Suprapubic skin (tissue), 4 donors: Measurements from ENCODE around the gene PPP1R3C. TPM values are rescaled to one million over a fixed set of nuclear protein-coding genes. Genes with fewer than 3 reads are reported as not detected.

Experiments
- DNase-seq, 2 donors: peaks; one replicate each; pipeline ENCODE4 v3.0.0-alpha.2; 2019; ENCODE audit warnings: low spot score in 2 of 2
- H3K27ac ChIP-seq: fragments of 200-600 bp; sonication (generic); one replicate; pipeline ENCODE4 v1.5.1; 2019
- H3K27me3 ChIP-seq: fragments of 200-600 bp; sonication (generic); one replicate; pipeline ENCODE4 v1.5.1; 2019
- H3K36me3 ChIP-seq: fragments of 200-600 bp; sonication (generic); one replicate; pipeline ENCODE4 v1.5.1; 2019
- H3K4me1 ChIP-seq: fragments of 200-600 bp; sonication (generic); one replicate; pipeline ENCODE4 v1.5.1; 2019
- H3K4me3 ChIP-seq: fragments of 200-600 bp; sonication (generic); one replicate; pipeline ENCODE4 v1.5.1; 2019; ENCODE audit warnings: mild to moderate bottlenecking
- H3K9me3 ChIP-seq: fragments of 200-600 bp; sonication (generic); one replicate; pipeline ENCODE4 v1.5.1; 2019
- EP300 ChIP-seq: sonication (generic); formaldehyde crosslinking; IDR thresholded peaks from one replicate; pipeline ENCODE4 v1.6.1; 2017; ENCODE audit warnings: antibody characterized with exemption
- POLR2A ChIP-seq, 2 donors: fragments of 450-650 bp; IDR thresholded peaks; one replicate each; pipeline ENCODE4 v1.6.1; 2017; ENCODE audit warnings: antibody characterized with exemption in 2 of 2, mild to moderate bottlenecking in 2 of 2, moderate library complexity in 2 of 2
- POLR2AphosphoS5 ChIP-seq, 3 donors: sonication (generic); formaldehyde crosslinking; IDR thresholded peaks; one replicate each; pipeline ENCODE4 v1.6.1; 2017; ENCODE audit warnings: antibody characterized with exemption in 3 of 3
- WGBS: methylation state at CpG from one replicate; pipeline ENCODE4 v1.1.5; 2018; 5-methylcytosine and 5-hydroxymethylcytosine counted together
- total RNA-seq, 4 donors: library from RNA; depleted of rRNA; stranded (reverse); fragments of >200 nt; gene quantifications; one replicate each; pipeline ENCODE4 v1.1.0, GENCODE V29; 2016
- TF ChIP-seq, protein P1 (sequence below), 2 donors: fragments of 200-600 bp in 1 of 2; fragments of 450-650 bp in 1 of 2; sonication (generic) in 1 of 2; IDR thresholded peaks; one replicate each; pipeline ENCODE4 v1.5.1; 2016 to 2019; ENCODE audit warnings: antibody characterized with exemption in 2 of 2, mild to moderate bottlenecking in 1 of 2, moderate library complexity in 1 of 2

Gene PPP1R3C
- total RNA-seq, 4 donors from 2014 or later: 4.8 to 10.3 (median 6.3) TPM

GRCh38 chr10:91597197-91597881 lies 35.5 kb downstream of the PPP1R3C start:
- WGBS: 46% methylated on average over 7 of the region's 7 CpGs
- Histone ChIP-seq H3K9me3 (no peaks in the 10 kb centered on the region), H3K27ac (peak overlapping the region; percentile 19), H3K27me3 (no peaks in the 10 kb centered on the region), H3K4me3 (no peak overlapping the region), H3K36me3 (no peaks in the 10 kb centered on the region), H3K4me1 (peaks cover 41% of the 10 kb centered on the region)
- TF ChIP-seq, protein P1, sequence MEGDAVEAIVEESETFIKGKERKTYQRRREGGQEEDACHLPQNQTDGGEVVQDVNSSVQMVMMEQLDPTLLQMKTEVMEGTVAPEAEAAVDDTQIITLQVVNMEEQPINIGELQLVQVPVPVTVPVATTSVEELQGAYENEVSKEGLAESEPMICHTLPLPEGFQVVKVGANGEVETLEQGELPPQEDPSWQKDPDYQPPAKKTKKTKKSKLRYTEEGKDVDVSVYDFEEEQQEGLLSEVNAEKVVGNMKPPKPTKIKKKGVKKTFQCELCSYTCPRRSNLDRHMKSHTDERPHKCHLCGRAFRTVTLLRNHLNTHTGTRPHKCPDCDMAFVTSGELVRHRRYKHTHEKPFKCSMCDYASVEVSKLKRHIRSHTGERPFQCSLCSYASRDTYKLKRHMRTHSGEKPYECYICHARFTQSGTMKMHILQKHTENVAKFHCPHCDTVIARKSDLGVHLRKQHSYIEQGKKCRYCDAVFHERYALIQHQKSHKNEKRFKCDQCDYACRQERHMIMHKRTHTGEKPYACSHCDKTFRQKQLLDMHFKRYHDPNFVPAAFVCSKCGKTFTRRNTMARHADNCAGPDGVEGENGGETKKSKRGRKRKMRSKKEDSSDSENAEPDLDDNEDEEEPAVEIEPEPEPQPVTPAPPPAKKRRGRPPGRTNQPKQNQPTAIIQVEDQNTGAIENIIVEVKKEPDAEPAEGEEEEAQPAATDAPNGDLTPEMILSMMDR (IDR thresholded peaks at IDR 0.05): no peak
- TF ChIP-seq POLR2A (IDR thresholded peaks at IDR 0.05) (no peak), EP300 (no peak), POLR2AphosphoS5 (IDR thresholded peaks at IDR 0.05) (no peak)
- no peak for DNase-seq

- TF ChIP-seq EP300: no peak
- no peak for TF ChIP-seq POLR2A (IDR thresholded peaks at IDR 0.05)
- Histone ChIP-seq H3K27me3 (no peaks in the 10 kb centered on the region), H3K27ac (peak overlapping the region; percentile 29), H3K36me3 (no peaks in the 10 kb centered on the region), H3K4me1 (peaks cover 46% of the 10 kb centered on the region), H3K9me3 (no peaks in the 10 kb centered on the region), H3K4me3 (no peak overlapping the region)
- DNase-seq: no peak
- WGBS: 31% methylated on average over 1 of the region's 1 CpG
Observed at GRCh38 chr10:91596825-91597196, 36.1 kb downstream of the PPP1R3C start.

- Histone ChIP-seq H3K4me1 (peaks cover 74% of the 10 kb centered on the region), H3K27ac (no peak overlapping the region), H3K9me3 (no peaks in the 10 kb centered on the region), H3K27me3 (no peaks in the 10 kb centered on the region), H3K4me3 (no peak overlapping the region), H3K36me3 (no peaks in the 10 kb centered on the region)
- no peak for TF ChIP-seq EP300
- TF ChIP-seq, protein P1 (IDR thresholded peaks at IDR 0.05): no peak
- DNase-seq: no peak
- WGBS: 73% methylated on average over 2 of the region's 2 CpGs
Observed at GRCh38 chr10:91593834-91594233, 39.0 kb downstream of the PPP1R3C start.

GRCh38 chr10:91593366-91593765 lies 39.5 kb downstream of the PPP1R3C start:
- Histone ChIP-seq H3K36me3 (no peaks in the 10 kb centered on the region), H3K4me1 (peaks cover 74% of the 10 kb centered on the region), H3K4me3 (no peak overlapping the region), H3K27ac (no peak overlapping the region), H3K9me3 (no peaks in the 10 kb centered on the region), H3K27me3 (no peaks in the 10 kb centered on the region)
- no peak for DNase-seq
- 65% methylated on average over 8 of the region's 8 CpGs for WGBS
- TF ChIP-seq, protein P1 (IDR thresholded peaks at IDR 0.05): no peak
- TF ChIP-seq POLR2A (IDR thresholded peaks at IDR 0.05) (no peak), POLR2AphosphoS5 (IDR thresholded peaks at IDR 0.05) (no peak), EP300 (no peak)

- Histone ChIP-seq H3K27me3 (no peaks in the 10 kb centered on the region), H3K9me3 (no peaks in the 10 kb centered on the region), H3K4me1 (peaks cover 69% of the 10 kb centered on the region), H3K36me3 (no peaks in the 10 kb centered on the region), H3K4me3 (no peak overlapping the region), H3K27ac (peak overlapping the region; percentile 53)
- no peak for DNase-seq
- 74% methylated on average over 8 of the region's 8 CpGs for WGBS
- TF ChIP-seq, protein P1 (IDR thresholded peaks at IDR 0.05): no peak
- TF ChIP-seq POLR2A (IDR thresholded peaks at IDR 0.05) (no peak), POLR2AphosphoS5 (IDR thresholded peaks at IDR 0.05) (no peak), EP300 (no peak)
Observed at GRCh38 chr10:91592266-91592975, 40.5 kb downstream of the PPP1R3C start.
